GM21619 (cell line): Measurements from ENCODE around the gene HSPB6.

Experiments used
- ATAC-seq: cut with Tn5 transposase; IDR thresholded peaks from one replicate; pipeline ENCODE4 v1.9.1; 2021; ENCODE audit not compliant: unreplicated experiment

HSPB6 gene

GRCh38 chr19:35717665-35718344 lies 39.0 kb downstream of the HSPB6 start, which contains the start of gene KMT2B:
Gene KMT2B (plus strand): TSS chr19:35718003. CDS start chr19:35718019, 16 bp downstream.
- no peak for ATAC-seq

GRCh38 chr19:35716801-35717664 lies 39.8 kb downstream of the HSPB6 start:
- ATAC-seq: peak; percentile 44

GRCh38 chr19:35715981-35716800 lies 40.6 kb downstream of the HSPB6 start:
- ATAC-seq: no peak

- ATAC-seq: no peak
Measured at GRCh38 chr19:35715355-35715809, 41.4 kb downstream of the HSPB6 start.

- ATAC-seq: no peak
Measured at GRCh38 chr19:35714601-35715354, 42.1 kb downstream of the HSPB6 start.

GRCh38 chr19:35713904-35714495 lies 42.8 kb downstream of the HSPB6 start:
- no peak for ATAC-seq

GRCh38 chr19:35713506-35713850 lies 43.4 kb downstream of the HSPB6 start:
- no peak for ATAC-seq

- ATAC-seq: no peak
Measured at GRCh38 chr19:35712567-35713505, 44.0 kb downstream of the HSPB6 start.

GRCh38 chr19:35710784-35711723 lies 45.8 kb downstream of the HSPB6 start:
- ATAC-seq: peak; percentile 28

GRCh38 chr19:35708391-35708790 lies 48.4 kb downstream of the HSPB6 start:
- ATAC-seq: no peak
